ENCODE measurements around the gene TRIM10.

- TF ChIP-seq CTCF (conservative IDR thresholded peaks at IDR 0.05; ENCODE audit: low read length) (no peak), EZH2phosphoT487 (IDR thresholded peaks at IDR 0.05; ENCODE audit: borderline replicate concordance) (no peak)
Measured at GRCh38 chr6:30129265-30130178, 31.5 kb downstream of the TRIM10 start.
